ENCODE results near the gene GLRX3. TPM values are rescaled to one million over a fixed set of nuclear protein-coding genes. Genes with fewer than 3 reads are reported as not detected.

GLRX3 gene
- total and polyA plus RNA-seq, 10 of the 15 experiments (the other 5 are each of a cell fraction or from before 2014, with no cell fraction given) = 94.7 to 209 (median 131) TPM

DNA sequence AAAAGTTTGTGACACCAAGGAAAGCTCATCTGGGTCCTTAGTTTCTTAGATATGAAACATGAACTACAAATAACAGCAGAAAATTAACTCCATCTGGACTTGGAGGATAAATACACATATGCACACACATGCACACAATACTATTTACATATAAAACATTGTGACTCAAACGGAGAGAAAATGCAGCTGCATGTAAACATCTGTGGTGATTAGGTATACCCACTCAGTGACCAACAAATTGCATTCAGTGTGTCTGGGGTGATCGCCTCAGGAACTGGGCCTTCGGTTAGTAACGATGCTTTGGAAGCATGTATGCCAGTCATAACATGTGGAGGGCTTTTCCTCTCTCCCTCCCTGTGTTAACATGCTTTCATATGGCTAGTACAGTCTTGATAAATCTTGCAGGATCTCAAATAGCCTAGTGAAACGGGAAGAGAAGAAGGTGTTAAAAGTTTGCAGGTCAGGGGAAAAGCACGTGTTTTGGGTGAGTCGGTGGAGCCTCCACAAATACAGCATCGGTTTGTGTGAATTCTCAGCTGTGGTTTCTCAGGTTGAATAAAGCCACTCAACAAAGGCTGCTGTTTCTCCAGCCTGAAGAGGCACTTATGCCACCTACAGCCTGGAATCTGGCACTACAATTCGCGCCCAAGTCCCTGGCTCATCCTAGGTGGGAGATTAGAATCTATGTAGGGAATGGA lies 8.7 kb upstream of the GLRX3 start (continued):
- TF ChIP-seq ATF7 (IDR thresholded peaks at IDR 0.05; ENCODE audit: low read depth) = 0 out of 2 replicates have a peak, but pooled peaks have one; percentile 17

GRCh38 chr10:130128062-130128781 lies 8.0 kb upstream of the GLRX3 start:
- POLR2A ChIA-PET = interaction anchor here (3.1 kb wide), 1 partner anchor 17 kb away, joined by 14 read pairs; the partner anchor contains the start of gene C10orf143
- no peak for FAIRE-seq
- DNase-seq (ENCODE audit: low read depth, low spot score) = no peak
- WGBS (ENCODE audit: insufficient coverage, insufficient replicate concordance, low lambda C conversion rate, missing lambda C conversion rate) = 17% methylated on average over 3 of the region's 3 CpGs
- Histone ChIP-seq H3K4me1 (ENCODE audit: control insufficient read depth, insufficient read depth, low read length) (no peaks in the 10 kb centered on the region), H3K27me3 (replicated peaks in 1 of 2; ENCODE audit: control insufficient read depth in 2 of 2, insufficient read depth in 2 of 2, low read length in 1 of 2) (no peaks in the 10 kb centered on the region), H3K9ac (ENCODE audit: control insufficient read depth, insufficient read depth, low read length) (no peak overlapping the region), H3K79me2 (ENCODE audit: control insufficient read depth, insufficient read depth, low read length) (no peaks in the 10 kb centered on the region), H3K4me3 (no peak overlapping the region), H4K20me1 (ENCODE audit: control insufficient read depth, insufficient read depth) (no peaks in the 10 kb centered on the region), H3K9me3 (replicated peaks; ENCODE audit: control insufficient read depth, insufficient read depth, low read length) (no peaks in the 10 kb centered on the region), H3K4me2 (ENCODE audit: control insufficient read depth, insufficient read depth) (no peak overlapping the region), H2AFZ (ENCODE audit: control insufficient read depth, low read depth, low read length) (no peak overlapping the region), H3K27ac (ENCODE audit: control insufficient read depth, insufficient read depth) (no peak overlapping the region), H3K36me3 (ENCODE audit: control insufficient read depth in 2 of 2, insufficient read depth in 2 of 2, low read length in 1 of 2) (no peaks in the 10 kb centered on the region)
- SMC1A ChIA-PET (ENCODE audit: uncharacterized antibody, unreplicated experiment) = interaction anchor here (0.6 to 3.9 kb wide), 7 partner anchors 12 to 1497 kb away, joined by 3 to 19 read pairs (median 4); partner anchors contain the start of gene C10orf143
- RAD21 ChIA-PET (ENCODE audit: unreplicated experiment) = interaction anchor here (0.9 to 1.4 kb wide), 4 partner anchors 13 to 239 kb away, joined by 3 to 7 read pairs (median 3); partner anchors contain the start of gene C10orf143
- in situ Hi-C loops (cut with MboI) (no loop called here), intact Hi-C loops (cut with micrococcal nuclease; ENCODE audit: unreplicated experiment) (loop anchor here (5.0 kb wide), 3 partner anchors 241 to 1916 kb away; no protein-coding TSS in a partner anchor)
- BruUV-seq (replicated peaks) = no TSS peak
- no peak for ATAC-seq
- CTCF ChIA-PET = interaction anchor here (0.6 to 3.8 kb wide), 16 partner anchors 10 to 1917 kb away, joined by 3 to 38 read pairs (median 4); partner anchors contain the start of gene C10orf143
- TF ChIP-seq ZNF592 (IDR thresholded peaks at IDR 0.05) (no peak), USF1 (IDR thresholded peaks at IDR 0.05; ENCODE audit: borderline replicate concordance, extremely low read length, insufficient read depth, low read depth, low read length) (no peak), HDGF (IDR thresholded peaks at IDR 0.05) (no peak), CUX1 (IDR thresholded peaks at IDR 0.05; ENCODE audit: insufficient replicate concordance, low read depth, low read length) (no peak), SMC3 (IDR thresholded peaks at IDR 0.05; ENCODE audit: borderline replicate concordance, low read length) (no peak), BACH1 (IDR thresholded peaks at IDR 0.05; ENCODE audit: borderline replicate concordance) (no peak)
